HG02973 (cell line): ENCODE data around the gene ASGR2.
"Not testable (repeated sequence)": the region's sequence is repeated elsewhere in the genome, so short reads cannot be mapped to it uniquely, and the experiment has no call there.

Source experiments
- ATAC-seq: cut with Tn5 transposase; IDR thresholded peaks from one replicate; pipeline ENCODE4 v1.9.1; 2021; ENCODE audit warnings: moderate library complexity; ENCODE audit not compliant: unreplicated experiment

The ASGR2 gene

GRCh38 chr17:7114241-7114874, at the start of gene ASGR2:
Gene ASGR2, minus strand, starts transcription at chr17:7114822. Its CDS starts 582 bp downstream, at chr17:7114240.
- ATAC-seq, result no peak

GRCh38 chr17:7159571-7159970, 44.9 kb upstream of the ASGR2 start:
- ATAC-seq, result not testable (repeated sequence)

GRCh38 chr17:7158424-7158823, 43.8 kb upstream of the ASGR2 start:
- not testable (repeated sequence) for ATAC-seq

- no peak for ATAC-seq
Measured at GRCh38 chr17:7156342-7156940, 41.8 kb upstream of the ASGR2 start.

GRCh38 chr17:7147772-7148171, 33.1 kb upstream of the ASGR2 start:
- ATAC-seq, result no peak

- no peak for ATAC-seq
Measured at GRCh38 chr17:7146115-7146514, 31.5 kb upstream of the ASGR2 start.

- ATAC-seq, result no peak
Measured at GRCh38 chr17:7144213-7144612, 29.6 kb upstream of the ASGR2 start.

- ATAC-seq, result no peak
Measured at GRCh38 chr17:7141824-7142223, 27.2 kb upstream of the ASGR2 start.

- no peak for ATAC-seq
Measured at GRCh38 chr17:7139400-7139799, 24.8 kb upstream of the ASGR2 start.

GRCh38 chr17:7138800-7139381, 24.3 kb upstream of the ASGR2 start:
- no peak for ATAC-seq

GRCh38 chr17:7137171-7137943, 22.7 kb upstream of the ASGR2 start:
- ATAC-seq, result no peak

GRCh38 chr17:7136266-7136877, 21.8 kb upstream of the ASGR2 start:
- no peak for ATAC-seq

GRCh38 chr17:7133916-7134315, 19.3 kb upstream of the ASGR2 start:
- ATAC-seq, result no peak

- no peak for ATAC-seq
Measured at GRCh38 chr17:7133424-7133823, 18.8 kb upstream of the ASGR2 start.

- ATAC-seq, result peak; percentile 53
Measured at GRCh38 chr17:7132511-7133094, 18.0 kb upstream of the ASGR2 start.

- no peak for ATAC-seq
Measured at GRCh38 chr17:7131423-7131791, 16.8 kb upstream of the ASGR2 start.

GRCh38 chr17:7130621-7131422, 16.2 kb upstream of the ASGR2 start:
- ATAC-seq, result no peak

GRCh38 chr17:7129311-7129710, 14.7 kb upstream of the ASGR2 start:
- no peak for ATAC-seq

GRCh38 chr17:7128160-7128559, 13.5 kb upstream of the ASGR2 start:
- no peak for ATAC-seq

GRCh38 chr17:7127501-7127900, 12.9 kb upstream of the ASGR2 start:
- ATAC-seq, result not testable (repeated sequence)
